Regular cardiac myocyte (primary cell): ENCODE measurements around the gene ATP5PO. TPM values are rescaled to one million over a fixed set of nuclear protein-coding genes. Genes with fewer than 3 reads are reported as not detected.

Source experiments
- total RNA-seq: library from RNA; depleted of rRNA; stranded (reverse); fragments of >200 nt; gene quantifications from 2 replicates; pipeline ENCODE4 v1.2.3, GENCODE V29; 2014

The ATP5PO gene
- total RNA-seq: 162 and 209 TPM in 2 replicates

GRCh38 chr21:33915368-33916199 is at the start of gene ATP5PO:
TSS of gene ATP5PO (minus strand) at chr21:33915804. CDS start at chr21:33915763, 41 bp downstream.

Other genes with a start within 250 kb of the ATP5PO start
- gene MRPS6, start 157.8 kb upstream of the ATP5PO start, total RNA-seq: 12.7 and 42.2 TPM in 2 replicates
- gene SLC5A3, start 157.8 kb upstream of the ATP5PO start, total RNA-seq: 45.6 and 77.0 TPM in 2 replicates